Esophagus squamous epithelium (tissue), 5 donors: ENCODE results near the gene SNX2. TPM values are rescaled to one million over a fixed set of nuclear protein-coding genes. Genes with fewer than 3 reads are reported as not detected.
"Not testable (repeated sequence)": the region's sequence is repeated elsewhere in the genome, so short reads cannot be mapped to it uniquely, and the experiment has no call there.

Experiments used
- DNase-seq: peaks from one replicate; lab custom pipeline; 2025; lab: John Stamatoyannopoulos, UW
- H3K27ac ChIP-seq, 4 donors: fragments of 200-600 bp; sonication (generic); one replicate each; pipeline ENCODE4 v1.5.1; 2016 to 2019; ENCODE audit warnings: mild to moderate bottlenecking in 1 of 4
- H3K27me3 ChIP-seq, 4 donors: fragments of 200-600 bp; sonication (generic); 1 replicate in 3 of 4; 2 replicates in 1 of 4; pipeline versions ENCODE4 v1.5.1 to v1.6.0; 2017 to 2021; ENCODE audit warnings: antibody characterized with exemption in 1 of 4
- H3K36me3 ChIP-seq, 3 donors: fragments of 200-600 bp; sonication (generic); one replicate each; pipeline ENCODE4 v1.5.1; 2016 to 2019
- H3K4me1 ChIP-seq, 3 donors: fragments of 200-600 bp; sonication (generic); one replicate each; pipeline ENCODE4 v1.5.1; 2017 to 2019
- H3K4me3 ChIP-seq, 4 donors: fragments of 200-600 bp; sonication (generic); 1 replicate in 3 of 4; 2 replicates in 1 of 4; pipeline ENCODE4 v1.5.1; 2016 to 2019; ENCODE audit warnings: mild to moderate bottlenecking in 2 of 4, moderate library complexity in 1 of 4
- H3K9me3 ChIP-seq, 3 donors: fragments of 200-600 bp; sonication (generic); one replicate each; pipeline ENCODE4 v1.5.1; 2016 to 2019
- POLR2A ChIP-seq, 4 donors: fragments of 450-650 bp; IDR thresholded peaks; one replicate each; pipeline ENCODE4 v1.6.1; 2017; ENCODE audit warnings: antibody characterized with exemption in 4 of 4, mild to moderate bottlenecking in 4 of 4, moderate library complexity in 3 of 4
- WGBS, 2 donors: methylation state at CpG; one replicate each; pipeline ENCODE4 v1.1.5; 2018; 5-methylcytosine and 5-hydroxymethylcytosine counted together
- intact Hi-C: fragments of 100-400 bp; cut with DNase I; formaldehyde crosslinking; loops from one replicate; pipeline ENCODE4 v1.15.0; 2022
- total RNA-seq, 4 donors: library from RNA; depleted of rRNA; stranded (reverse); fragments of >200 nt; gene quantifications; one replicate each; pipeline ENCODE4 v1.1.0, GENCODE V29; 2016
- TF ChIP-seq, protein P1 (sequence below), 6 experiments: fragments of 450-650 bp in 4 of 6; fragments of 200-600 bp in 2 of 6; sonication (generic) in 2 of 6; IDR thresholded peaks; one replicate each; pipeline ENCODE4 v1.5.1; 2016 to 2019; ENCODE audit warnings: antibody characterized with exemption in 6 of 6, mild to moderate bottlenecking in 4 of 6, moderate library complexity in 4 of 6
- donor health status: DM: yes; HTN: yes; CAD: no.

SNX2 gene
- total RNA-seq, 4 donors from 2014 or later = 33.9 to 64.7 (median 49.1) TPM

DNA sequence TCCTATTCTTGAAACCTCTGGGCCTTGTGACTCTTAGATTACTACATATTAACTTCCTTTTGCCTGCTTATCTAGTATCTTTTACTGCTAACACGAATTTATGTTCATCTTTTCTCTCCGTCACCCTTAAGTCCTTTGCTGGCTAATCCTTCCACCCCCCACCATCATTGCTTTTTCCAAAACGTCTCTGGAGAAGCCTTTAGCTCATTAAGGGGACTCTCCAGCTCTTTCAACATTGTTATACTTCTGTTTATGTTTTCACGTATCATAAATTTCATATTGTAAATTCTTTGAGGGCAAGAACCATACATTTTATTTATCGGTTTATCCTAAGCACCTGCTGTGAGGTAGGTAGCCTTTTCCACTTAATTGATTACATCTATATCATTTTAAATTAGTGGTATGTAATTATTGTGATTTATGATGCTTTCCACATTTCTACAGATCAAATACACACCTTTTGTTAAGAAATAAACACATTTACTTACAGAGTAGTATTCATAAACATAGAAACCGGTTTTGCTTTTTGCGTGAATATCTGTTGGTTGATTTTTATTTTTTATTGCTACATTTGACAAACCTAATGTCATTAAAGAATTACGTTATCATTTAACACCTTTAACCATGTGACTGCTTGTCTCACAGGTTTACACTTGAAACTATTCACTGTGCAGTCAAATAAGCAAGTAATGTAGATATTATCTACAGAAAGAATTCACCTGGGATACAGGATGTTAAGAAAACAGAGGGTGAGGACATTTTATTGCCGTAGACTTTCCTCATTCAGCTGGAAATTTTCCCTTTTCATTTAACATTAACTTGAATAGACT is 15.4 kb upstream of the SNX2 start:
- H3K4me1 ChIP-seq = no peaks in the 10 kb centered on the region
- H3K27ac ChIP-seq = no peak overlapping the region
- TF ChIP-seq, protein P1, sequence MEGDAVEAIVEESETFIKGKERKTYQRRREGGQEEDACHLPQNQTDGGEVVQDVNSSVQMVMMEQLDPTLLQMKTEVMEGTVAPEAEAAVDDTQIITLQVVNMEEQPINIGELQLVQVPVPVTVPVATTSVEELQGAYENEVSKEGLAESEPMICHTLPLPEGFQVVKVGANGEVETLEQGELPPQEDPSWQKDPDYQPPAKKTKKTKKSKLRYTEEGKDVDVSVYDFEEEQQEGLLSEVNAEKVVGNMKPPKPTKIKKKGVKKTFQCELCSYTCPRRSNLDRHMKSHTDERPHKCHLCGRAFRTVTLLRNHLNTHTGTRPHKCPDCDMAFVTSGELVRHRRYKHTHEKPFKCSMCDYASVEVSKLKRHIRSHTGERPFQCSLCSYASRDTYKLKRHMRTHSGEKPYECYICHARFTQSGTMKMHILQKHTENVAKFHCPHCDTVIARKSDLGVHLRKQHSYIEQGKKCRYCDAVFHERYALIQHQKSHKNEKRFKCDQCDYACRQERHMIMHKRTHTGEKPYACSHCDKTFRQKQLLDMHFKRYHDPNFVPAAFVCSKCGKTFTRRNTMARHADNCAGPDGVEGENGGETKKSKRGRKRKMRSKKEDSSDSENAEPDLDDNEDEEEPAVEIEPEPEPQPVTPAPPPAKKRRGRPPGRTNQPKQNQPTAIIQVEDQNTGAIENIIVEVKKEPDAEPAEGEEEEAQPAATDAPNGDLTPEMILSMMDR (IDR thresholded peaks at IDR 0.05) = no peak
- no peak for TF ChIP-seq POLR2A (IDR thresholded peaks at IDR 0.05)
- H3K4me3 ChIP-seq = no peak overlapping the region
- H3K27me3 ChIP-seq = no peaks in the 10 kb centered on the region
- intact Hi-C loops = no loop called here
- DNase-seq = no peak
- no peaks in the 10 kb centered on the region for H3K36me3 ChIP-seq
- 75 to 79% methylated on average over 9 of the region's 9 CpGs for WGBS, 2 donors
- no peaks in the 10 kb centered on the region for H3K9me3 ChIP-seq

DNA sequence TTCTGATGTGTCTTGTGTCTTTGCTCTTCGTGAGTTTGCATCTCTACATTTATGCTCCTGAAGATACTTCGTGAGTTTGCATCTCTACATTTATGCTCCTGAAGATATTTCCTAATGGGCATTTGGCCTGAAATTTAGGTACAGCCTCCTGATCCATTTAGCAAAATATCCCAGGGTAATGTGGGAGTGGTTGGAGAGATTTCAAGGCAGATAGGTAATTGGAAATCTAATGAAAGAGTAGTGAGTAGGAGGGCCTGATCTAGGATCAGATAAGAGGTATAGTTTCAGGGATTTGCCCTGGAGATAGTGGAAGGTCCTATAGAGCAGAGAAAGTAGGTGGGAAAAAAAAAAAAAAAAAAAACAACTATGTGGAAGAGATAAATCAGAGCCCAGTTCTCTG is 14.6 kb upstream of the SNX2 start:
- Histone ChIP-seq H3K27ac (no peak overlapping the region), H3K4me3 (no peak overlapping the region), H3K9me3 (no peaks in the 10 kb centered on the region), H3K4me1 (no peaks in the 10 kb centered on the region), H3K36me3 (no peaks in the 10 kb centered on the region), H3K27me3 (no peaks in the 10 kb centered on the region)
- WGBS, 2 donors = 94 to 96% methylated on average over 2 of the region's 2 CpGs
- intact Hi-C loops = no loop called here
- no peak for TF ChIP-seq POLR2A (IDR thresholded peaks at IDR 0.05)
- TF ChIP-seq, protein P1 (IDR thresholded peaks at IDR 0.05) = no peak
- DNase-seq = no peak

DNA sequence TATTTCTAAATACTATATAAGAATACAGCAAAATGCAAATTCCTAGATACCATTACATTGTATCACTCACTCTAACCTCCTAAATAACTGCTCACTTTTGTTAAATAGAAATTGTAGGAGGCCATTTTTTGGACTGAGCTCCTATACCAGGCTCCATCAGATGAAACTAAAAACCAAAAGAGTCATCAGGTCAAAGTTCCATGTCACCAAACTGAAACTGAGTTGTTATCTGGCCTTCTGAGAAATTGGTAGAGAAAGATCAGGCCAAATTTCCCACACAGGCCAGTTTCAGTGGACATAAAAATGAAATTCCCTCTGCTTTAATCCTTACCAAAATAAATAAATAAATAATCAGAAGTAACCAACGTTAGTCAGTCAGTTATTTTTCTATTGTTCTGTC is 13.8 kb upstream of the SNX2 start:
- DNase-seq = no peak
- H3K4me1 ChIP-seq = no peaks in the 10 kb centered on the region
- 47 to 48% methylated on average over 1 of the region's 1 CpG for WGBS, 2 donors
- intact Hi-C loops = no loop called here
- no peaks in the 10 kb centered on the region for H3K9me3 ChIP-seq
- H3K27ac ChIP-seq = no peak overlapping the region
- TF ChIP-seq, protein P1 (IDR thresholded peaks at IDR 0.05) = no peak
- no peak for TF ChIP-seq POLR2A (IDR thresholded peaks at IDR 0.05)
- H3K27me3 ChIP-seq = no peaks in the 10 kb centered on the region
- no peak overlapping the region for H3K4me3 ChIP-seq
- no peaks in the 10 kb centered on the region for H3K36me3 ChIP-seq

DNA sequence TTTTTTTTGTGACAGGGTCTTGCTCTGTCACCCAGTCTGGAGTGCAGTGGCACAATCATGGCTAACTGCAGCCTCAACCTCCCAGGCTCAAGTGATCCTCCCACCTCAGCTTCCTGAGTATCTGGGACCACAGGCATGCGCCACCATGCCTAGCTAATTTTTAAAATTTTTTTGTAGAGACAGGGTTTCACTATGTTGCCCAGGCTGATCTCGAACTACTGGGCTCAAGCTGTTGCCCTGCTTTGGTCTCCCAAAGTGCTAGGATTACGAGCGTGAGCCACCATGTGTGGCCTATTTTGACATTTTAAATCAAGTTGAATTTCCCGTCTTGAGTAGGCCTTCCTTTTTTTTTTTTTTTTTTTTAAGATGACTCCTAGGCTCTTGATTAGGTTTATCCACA is 13.0 kb upstream of the SNX2 start:
- H3K9me3 ChIP-seq, H3K4me3 ChIP-seq, H3K36me3 ChIP-seq, H3K27me3 ChIP-seq, H3K4me1 ChIP-seq, H3K27ac ChIP-seq, DNase-seq, intact Hi-C loops: not testable (repeated sequence)
- WGBS, 2 donors = 93 to 95% methylated on average over 4 to 5 of the region's 5 CpGs

DNA sequence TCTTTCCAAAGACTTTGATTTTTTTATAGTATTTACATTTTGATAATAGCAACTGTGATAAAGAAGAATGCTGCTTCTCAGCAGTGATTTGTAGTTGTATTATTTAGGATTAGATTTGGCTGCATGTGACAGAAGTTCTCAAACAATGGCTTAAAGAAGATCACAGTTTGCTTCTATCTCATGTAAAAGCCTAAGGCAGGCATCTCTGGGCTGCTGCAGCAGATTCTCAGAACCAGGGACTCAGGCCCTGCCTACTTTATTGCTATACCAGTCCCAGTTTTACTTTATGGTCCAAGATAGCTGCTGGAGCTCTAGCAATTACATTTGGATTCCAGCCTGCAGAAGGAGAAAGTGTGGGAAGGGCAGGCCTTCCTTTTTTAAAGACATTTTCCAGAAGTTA is 8.8 kb upstream of the SNX2 start:
- DNase-seq = no peak
- Histone ChIP-seq H3K27ac (no peak overlapping the region), H3K9me3 (no peaks in the 10 kb centered on the region), H3K4me3 (no peak overlapping the region), H3K36me3 (no peaks in the 10 kb centered on the region), H3K4me1 (no peaks in the 10 kb centered on the region), H3K27me3 (no peaks in the 10 kb centered on the region)
- intact Hi-C loops = no loop called here
- no peak for TF ChIP-seq POLR2A (IDR thresholded peaks at IDR 0.05)
- TF ChIP-seq, protein P1 (IDR thresholded peaks at IDR 0.05) = no peak
